HG02623 (cell line): Measurements from ENCODE around the gene PDXDC1.
"Not testable (repeated sequence)": the region's sequence is repeated elsewhere in the genome, so short reads cannot be mapped to it uniquely, and the experiment has no call there.

Source experiments
- ATAC-seq: cut with Tn5 transposase; IDR thresholded peaks from one replicate; pipeline ENCODE4 v1.9.1; 2021; ENCODE audit warnings: moderate library complexity; ENCODE audit not compliant: unreplicated experiment

PDXDC1 gene

GRCh38 chr16:15148831-15149230, 174.0 kb downstream of the PDXDC1 start:
- ATAC-seq = not testable (repeated sequence)

DNA sequence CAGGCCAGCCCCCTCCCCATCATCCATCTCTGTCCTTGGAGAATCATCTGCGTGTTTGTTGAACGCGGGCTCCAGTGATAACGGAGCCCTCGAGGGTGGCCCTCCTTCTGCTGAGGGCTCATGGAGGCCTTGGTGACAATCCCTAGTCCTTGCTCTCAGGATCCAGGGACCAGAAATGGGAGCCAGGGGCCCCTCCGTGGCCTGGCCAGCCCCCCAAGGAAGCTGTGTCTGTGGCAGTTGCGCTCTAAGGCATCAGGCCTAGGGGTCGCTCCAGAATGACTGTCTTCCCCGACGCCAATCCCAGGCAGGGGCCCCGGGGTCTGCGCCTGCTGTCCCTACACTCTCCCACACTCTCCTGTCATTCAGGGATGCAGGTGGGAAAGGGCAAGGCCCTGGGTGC, 174.4 kb downstream of the PDXDC1 start:
- not testable (repeated sequence) for ATAC-seq

- ATAC-seq = not testable (repeated sequence)
These were observed 179.2 kb downstream of the PDXDC1 start for GRCh38 chr16:15154005-15154404.

DNA sequence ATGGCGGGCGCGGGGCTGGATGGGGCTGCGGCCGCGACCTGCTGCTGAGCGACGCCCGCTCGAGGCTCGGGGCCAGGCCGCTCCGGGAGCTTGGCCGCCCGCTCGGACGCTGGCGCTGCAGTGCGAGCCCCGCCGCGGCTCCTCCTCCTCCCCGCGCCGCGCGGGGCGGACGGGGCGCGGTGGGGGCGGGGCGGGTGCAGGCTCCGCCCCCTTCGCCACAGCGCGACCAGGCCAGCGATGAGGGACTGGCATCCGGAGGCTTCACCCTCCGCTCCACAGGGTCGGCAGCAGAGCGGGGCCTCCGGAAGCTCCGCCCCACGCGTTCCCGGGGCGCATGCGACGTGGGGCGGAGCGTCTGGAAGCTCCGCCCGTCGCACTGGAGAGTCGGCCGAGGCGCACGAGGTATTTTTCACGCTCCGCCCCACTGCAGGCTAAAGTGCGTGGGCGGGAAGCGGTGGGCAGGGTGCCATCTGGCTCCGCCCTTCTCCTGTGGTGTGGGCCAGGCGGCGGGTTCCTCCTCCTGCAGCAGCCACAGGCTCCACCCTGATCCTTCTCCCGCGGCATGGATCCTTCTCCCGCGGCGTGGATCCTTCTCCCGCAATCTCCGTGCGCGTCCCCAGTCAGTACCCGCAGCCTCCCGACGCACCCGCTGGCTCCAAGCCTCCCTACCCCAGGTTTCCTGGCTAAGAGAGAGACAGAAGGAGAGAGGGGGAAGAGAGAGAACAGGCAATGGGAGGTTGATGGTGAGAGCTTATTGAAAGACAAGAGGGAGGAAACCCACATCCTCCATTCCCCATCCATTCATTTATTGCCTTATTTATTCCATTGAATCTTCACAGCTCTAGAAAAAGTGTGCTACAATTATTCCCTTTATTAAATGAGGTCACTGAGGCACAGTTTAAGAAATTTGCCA, 180.1 kb downstream of the PDXDC1 start:
- not testable (repeated sequence) for ATAC-seq

DNA sequence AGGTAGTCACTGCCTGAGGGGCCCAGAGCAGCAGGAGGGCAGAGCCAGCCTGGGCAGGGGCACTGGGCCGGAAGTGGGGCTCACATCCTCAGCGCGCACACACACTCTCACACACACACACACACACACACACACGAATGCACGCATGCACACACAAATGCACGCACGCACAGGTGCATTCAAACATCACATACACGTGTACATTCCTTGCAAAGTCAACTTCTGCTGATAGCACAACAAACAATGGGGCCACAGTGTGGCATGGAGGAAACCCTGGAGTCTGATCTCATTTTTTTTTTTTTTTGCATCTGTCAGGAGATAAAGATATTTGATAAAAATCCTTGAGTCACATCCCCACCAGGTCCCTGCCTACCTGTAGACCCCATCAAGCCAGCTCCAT, 182.8 kb downstream of the PDXDC1 start:
- ATAC-seq = not testable (repeated sequence)

DNA sequence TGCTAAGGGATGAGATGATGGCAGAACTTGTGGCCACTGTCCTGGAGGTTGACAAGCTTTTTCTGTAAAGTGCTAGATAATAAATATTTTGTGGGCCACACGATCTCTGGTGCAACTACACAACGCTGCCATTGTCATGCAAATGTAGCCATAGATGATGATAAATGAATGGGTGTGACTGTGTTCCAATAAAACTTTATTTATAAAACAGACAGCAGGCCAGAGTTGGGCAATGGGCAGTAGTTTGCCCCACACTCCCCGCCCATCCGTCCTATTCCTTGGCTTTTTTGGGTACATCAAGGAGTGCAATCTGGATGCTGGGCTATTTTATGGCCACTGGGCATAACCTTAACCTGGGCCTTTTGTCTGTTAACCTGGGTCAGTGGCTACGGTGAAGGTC, 184.8 kb downstream of the PDXDC1 start:
- not testable (repeated sequence) for ATAC-seq

- not testable (repeated sequence) for ATAC-seq
These were observed 185.7 kb downstream of the PDXDC1 start for GRCh38 chr16:15160571-15160970.

GRCh38 chr16:15163055-15163454, 188.2 kb downstream of the PDXDC1 start:
- not testable (repeated sequence) for ATAC-seq

DNA sequence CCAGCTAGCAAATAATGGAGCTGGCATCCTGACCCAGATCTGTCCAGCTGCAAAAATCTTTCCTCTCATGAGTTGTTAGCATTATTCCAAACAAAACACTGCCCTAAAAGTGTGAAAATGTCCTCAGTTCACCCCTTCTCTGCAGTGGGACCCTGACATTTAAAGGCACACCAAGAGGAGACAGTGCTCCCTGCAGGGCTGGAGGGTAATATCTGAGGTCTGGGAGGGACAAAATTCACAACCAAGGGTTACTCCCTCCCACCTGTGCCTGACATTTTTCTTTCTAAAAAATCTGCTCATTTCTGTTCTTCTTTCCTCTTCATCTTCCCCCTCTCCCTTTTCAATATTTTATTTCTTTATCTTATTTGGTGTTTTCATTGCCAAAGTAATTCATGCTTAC, 191.4 kb downstream of the PDXDC1 start:
- not testable (repeated sequence) for ATAC-seq

- not testable (repeated sequence) for ATAC-seq
These were observed 193.5 kb downstream of the PDXDC1 start for GRCh38 chr16:15168303-15168702.

- not testable (repeated sequence) for ATAC-seq
These were observed 194.3 kb downstream of the PDXDC1 start for GRCh38 chr16:15168953-15169652.

GRCh38 chr16:15179909-15180308, 205.1 kb downstream of the PDXDC1 start:
- ATAC-seq = not testable (repeated sequence)

DNA sequence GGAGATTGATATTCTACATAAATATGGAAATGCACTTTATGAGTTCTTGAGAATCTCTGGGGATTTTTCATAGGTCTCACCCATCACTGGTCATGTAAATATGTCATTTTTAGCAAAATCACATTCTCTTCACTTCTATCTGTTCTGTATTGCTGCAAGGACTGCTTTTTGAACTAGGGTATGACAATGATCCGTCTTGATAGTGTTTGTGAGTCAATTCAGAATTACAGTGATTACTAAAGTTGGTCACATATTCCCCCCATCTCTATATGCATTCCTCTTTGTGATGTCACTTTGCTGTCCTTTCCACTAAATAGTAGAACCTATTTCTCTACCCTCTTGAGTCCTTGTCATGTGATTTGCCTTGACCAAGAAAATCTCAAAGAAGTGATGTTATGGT, 206.1 kb downstream of the PDXDC1 start:
- ATAC-seq = not testable (repeated sequence)

DNA sequence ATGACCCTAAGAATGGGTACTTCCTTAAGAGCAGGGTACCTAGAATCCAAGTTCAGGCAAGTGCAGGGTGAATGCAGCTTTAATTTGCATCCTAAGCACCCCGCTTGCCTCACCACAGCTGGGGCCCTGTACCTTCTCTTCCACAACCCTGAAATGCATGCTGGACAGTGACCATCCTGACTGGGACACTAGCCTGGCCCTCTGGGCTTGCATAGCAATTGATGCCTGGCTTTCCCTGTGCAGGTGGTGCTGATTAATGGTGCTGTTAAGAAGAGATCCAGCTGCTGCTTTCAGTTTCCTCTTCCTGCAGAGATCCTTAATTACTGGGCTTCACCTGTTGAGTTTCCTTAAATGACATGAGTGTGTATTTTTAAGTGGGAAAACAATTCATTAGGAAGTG, 209.2 kb downstream of the PDXDC1 start:
- ATAC-seq = not testable (repeated sequence)
